Left lung (tissue), 10 donors: ENCODE measurements around the gene TLCD3B. TPM values are rescaled to one million over a fixed set of nuclear protein-coding genes. Genes with fewer than 3 reads are reported as not detected.

Source experiments
- ATAC-seq: fragments of 200-7000 bp; cut with Tn5 transposase; one replicate; pipeline ENCODE4 v1.9.1; 2020; ENCODE audit warnings: moderate library complexity
- DNase-seq, 4 donors: peaks; one replicate each; pipeline ENCODE4 v3.0.0-alpha.2; 2013 to 2020
- H3K27ac ChIP-seq, 2 donors: fragments of 200-600 bp; sonication (generic) in 1 of 2; one replicate each; pipeline versions ENCODE4 v1.5.0 to v1.8.0; 2020 to 2021
- H3K27me3 ChIP-seq, 2 donors: fragments of 200-600 bp; sonication (generic) in 1 of 2; one replicate each; pipeline versions ENCODE4 v1.5.0 to v1.8.0; 2020 to 2021
- H3K36me3 ChIP-seq, 2 donors: fragments of 200-600 bp; sonication (generic) in 1 of 2; one replicate each; pipeline versions ENCODE4 v1.5.0 to v1.8.0; 2020 to 2021
- H3K4me1 ChIP-seq, 2 donors: fragments of 200-600 bp; one replicate each; pipeline ENCODE4 v1.8.0; 2021
- H3K4me3 ChIP-seq, 2 donors: fragments of 200-600 bp; sonication (generic) in 1 of 2; one replicate each; pipeline versions ENCODE4 v1.5.0 to v1.8.0; 2020 to 2021; ENCODE audit warnings: mild to moderate bottlenecking in 1 of 2
- H3K9me3 ChIP-seq, 2 donors: fragments of 200-600 bp; sonication (generic) in 1 of 2; one replicate each; pipeline versions ENCODE4 v1.5.0 to v1.8.0; 2020 to 2021
- CTCF ChIP-seq, 2 donors: fragments of 200-600 bp; sonication (generic) in 1 of 2; IDR thresholded peaks; one replicate each; pipeline versions ENCODE4 v1.5.0 to v1.8.0; 2021; ENCODE audit warnings: antibody characterized with exemption in 2 of 2
- intact Hi-C, 2 donors: fragments of 100-400 bp; cut with DNase I; formaldehyde crosslinking; loops; one replicate each; pipeline versions ENCODE4 v1.11.2 to v1.14.2; 2022
- polyA plus RNA-seq, 6 donors: library from polyadenylated mRNA; unstranded; fragments of 120-200 nt; gene quantifications; one replicate each; pipeline ENCODE4 v1.2.1, GENCODE V29; 2013; ENCODE audit not compliant: insufficient read length in 6 of 6
- total RNA-seq, 2 donors: library from RNA; stranded (reverse); fragmentation: NEBNext Ultra II Directional; extraction: Animal tissue kit (Norgen Biotek cat#: 25700); gene quantifications; one replicate each; pipeline ENCODE4 v1.2.1, GENCODE V29; 2021
- donor health status: DM: no; HTN: yes; CAD: no.
- donor health status: DM: no; HTN: no; CAD: no.

The TLCD3B gene
- total and polyA plus RNA-seq, 8 donors = 0.28 to 1.4 (median 0.85) TPM; not detected in 1

GRCh38 chr16:30053376-30054015 is 22.4 kb upstream of the TLCD3B start:
- H3K36me3 ChIP-seq = no peaks in the 10 kb centered on the region
- H3K27ac ChIP-seq = peak overlapping the region in 1 of 2 donors; percentile 71
- peak overlapping the region; percentile 85 to 86 for H3K4me3 ChIP-seq
- H3K27me3 ChIP-seq = no peaks in the 10 kb centered on the region
- ATAC-seq = peak; percentile 29
- H3K9me3 ChIP-seq = no peaks in the 10 kb centered on the region
- DNase-seq = no peak
- intact Hi-C loops = no loop called here
- H3K4me1 ChIP-seq = peaks cover 11 to 30% of the 10 kb centered on the region in 2 donors
- TF ChIP-seq CTCF (IDR thresholded peaks at IDR 0.05) = no peak

GRCh38 chr16:30052671-30053372 is 21.8 kb upstream of the TLCD3B start:
- peak overlapping the region in 1 of 2 donors; percentile 71 for H3K27ac ChIP-seq
- H3K27me3 ChIP-seq = no peaks in the 10 kb centered on the region
- peak; percentile 94 for ATAC-seq
- intact Hi-C loops = no loop called here
- H3K9me3 ChIP-seq = no peaks in the 10 kb centered on the region
- TF ChIP-seq CTCF (IDR thresholded peaks at IDR 0.05) = no peak
- DNase-seq = peak; percentile 89 to 98 (median 94)
- no peaks in the 10 kb centered on the region for H3K36me3 ChIP-seq
- peaks cover 11 to 30% of the 10 kb centered on the region in 2 donors for H3K4me1 ChIP-seq
- peak overlapping the region; percentile 85 to 86 for H3K4me3 ChIP-seq

- Histone ChIP-seq H3K4me3 (no peak overlapping the region), H3K4me1 (peaks cover 11 to 30% of the 10 kb centered on the region in 2 donors), H3K9me3 (no peaks in the 10 kb centered on the region), H3K27ac (no peak overlapping the region), H3K36me3 (no peaks in the 10 kb centered on the region), H3K27me3 (no peaks in the 10 kb centered on the region)
- TF ChIP-seq CTCF (IDR thresholded peaks at IDR 0.05) = no peak
- ATAC-seq = no peak
- no peak for DNase-seq
- intact Hi-C loops = no loop called here
These were observed 20.4 kb upstream of the TLCD3B start for GRCh38 chr16:30051518-30051917.

- DNase-seq (no peak), ATAC-seq (no peak)
- no peaks in the 10 kb centered on the region for H3K9me3 ChIP-seq
- no peaks in the 10 kb centered on the region for H3K36me3 ChIP-seq
- intact Hi-C loops = no loop called here
- H3K4me3 ChIP-seq = no peak overlapping the region
- no peak overlapping the region for H3K27ac ChIP-seq
- peaks cover 11 to 26% of the 10 kb centered on the region in 2 donors for H3K4me1 ChIP-seq
- TF ChIP-seq CTCF (IDR thresholded peaks at IDR 0.05) = no peak
- peaks cover 0 to 7% of the 10 kb centered on the region in 2 donors for H3K27me3 ChIP-seq
These were observed 18.8 kb upstream of the TLCD3B start for GRCh38 chr16:30049871-30050270.

- intact Hi-C loops = no loop called here
- Histone ChIP-seq H3K27me3 (peaks cover 0 to 14% of the 10 kb centered on the region in 2 donors), H3K9me3 (no peaks in the 10 kb centered on the region), H3K27ac (no peak overlapping the region), H3K4me1 (no peaks in the 10 kb centered on the region), H3K4me3 (no peak overlapping the region), H3K36me3 (no peaks in the 10 kb centered on the region)
- ATAC-seq (no peak), DNase-seq (no peak)
- no peak for TF ChIP-seq CTCF (IDR thresholded peaks at IDR 0.05)
These were observed 15.5 kb upstream of the TLCD3B start for GRCh38 chr16:30046588-30046987.
